ENCODE results near the gene MBNL2. TPM values are rescaled to one million over a fixed set of nuclear protein-coding genes. Genes with fewer than 3 reads are reported as not detected.

The MBNL2 gene
- total RNA-seq, 1 experiment from 2014 or later = 0.85 TPM

- TF ChIP-seq JAZF1 (CRISPR knock-in tag; IDR thresholded peaks at IDR 0.05) (no peak), KAT7 (CRISPR knock-in tag; IDR thresholded peaks at IDR 0.05; ENCODE audit: borderline replicate concordance) (no peak), GABPB1 (CRISPR knock-in tag; IDR thresholded peaks at IDR 0.05) (peak; percentile 66; the same call in 1 of the 2 replicates)
- H3K4me3 Mint-ChIP-seq = no peak overlapping the region
- ATAC-seq = no peak
- ChIA-PET CTCF (interaction anchor here (4.0 kb wide), 1 partner anchor 11 kb away, joined by 26 read pairs; no protein-coding TSS in a partner anchor), POLR2A (no interaction called here)
- H3K9me3 Mint-ChIP-seq = no peaks in the 10 kb centered on the region
- H3K4me1 Mint-ChIP-seq = peaks cover 30% of the 10 kb centered on the region
- no peak for DNase-seq (ENCODE audit: low spot score)
- H3K27me3 Mint-ChIP-seq (ENCODE audit: low read depth) = peaks cover 10% of the 10 kb centered on the region
- no peak overlapping the region for H3K27ac Mint-ChIP-seq
- no peaks in the 10 kb centered on the region for H3K36me3 Mint-ChIP-seq
Measured at GRCh38 chr13:97256343-97256783, 34.2 kb downstream of the MBNL2 start.

- H3K36me3 Mint-ChIP-seq = no peaks in the 10 kb centered on the region
- peaks cover 19% of the 10 kb centered on the region for H3K27me3 Mint-ChIP-seq (ENCODE audit: low read depth)
- ATAC-seq (peak; percentile 17), DNase-seq (ENCODE audit: low spot score) (no peak)
- peaks cover 30% of the 10 kb centered on the region for H3K4me1 Mint-ChIP-seq
- no peak overlapping the region for H3K4me3 Mint-ChIP-seq
- no peak overlapping the region for H3K27ac Mint-ChIP-seq
- no peaks in the 10 kb centered on the region for H3K9me3 Mint-ChIP-seq
- no peak for TF ChIP-seq NFE2L1 (CRISPR knock-in tag; IDR thresholded peaks at IDR 0.05)
- no peak for TF ChIP-seq NR1H2 (CRISPR knock-in tag; IDR thresholded peaks at IDR 0.05)
- no peak for TF ChIP-seq ZNF532 (CRISPR knock-in tag; IDR thresholded peaks at IDR 0.05; ENCODE audit: borderline replicate concordance)
- no peak for TF ChIP-seq RELA (CRISPR knock-in tag; IDR thresholded peaks at IDR 0.05; ENCODE audit: borderline replicate concordance)
- TF ChIP-seq SOX15 (CRISPR knock-in tag; IDR thresholded peaks at IDR 0.05) = no peak
- no peak for TF ChIP-seq PRRX2 (CRISPR knock-in tag; IDR thresholded peaks at IDR 0.05)
- no peak for TF ChIP-seq E2F1 (CRISPR knock-in tag; IDR thresholded peaks at IDR 0.05)
- TF ChIP-seq GTF2I (CRISPR knock-in tag; conservative IDR thresholded peaks at IDR 0.05) = no peak
- TF ChIP-seq SMAD3 (CRISPR knock-in tag; IDR thresholded peaks at IDR 0.05; ENCODE audit: borderline replicate concordance) = no peak
- TF ChIP-seq PRDM15 (CRISPR knock-in tag; IDR thresholded peaks at IDR 0.05) = no peak
- TF ChIP-seq KAT7 (CRISPR knock-in tag; IDR thresholded peaks at IDR 0.05; ENCODE audit: borderline replicate concordance) = no peak
- TF ChIP-seq MXD4 (CRISPR knock-in tag; IDR thresholded peaks at IDR 0.05; ENCODE audit: borderline replicate concordance) = no peak
- TF ChIP-seq CTCF (IDR thresholded peaks at IDR 0.05) = no peak
- TF ChIP-seq MYBL2 (CRISPR knock-in tag; IDR thresholded peaks at IDR 0.05) = no peak
- TF ChIP-seq ZNF396 (CRISPR knock-in tag; IDR thresholded peaks at IDR 0.05; ENCODE audit: borderline replicate concordance) = no peak
- TF ChIP-seq ZBTB21 (CRISPR knock-in tag; IDR thresholded peaks at IDR 0.05; ENCODE audit: borderline replicate concordance) = no peak
- TF ChIP-seq CBFB (CRISPR knock-in tag; IDR thresholded peaks at IDR 0.05; ENCODE audit: low read depth) = no peak
- TF ChIP-seq HMGA2 (CRISPR knock-in tag; IDR thresholded peaks at IDR 0.05) = no peak
- ChIA-PET CTCF (interaction anchor here (0.5 to 4.0 kb wide), 4 partner anchors 10 to 241 kb away, joined by 3 to 26 read pairs (median 8); partner anchors contain the start of gene MBNL2), POLR2A (interaction anchor here (0.7 kb wide), 1 partner anchor 1169 kb away, joined by 4 read pairs; no protein-coding TSS in a partner anchor)
Measured at GRCh38 chr13:97257228-97257755, 35.2 kb downstream of the MBNL2 start.
